SK-N-MC (cell line): ENCODE results near the gene TRAPPC11.

Source experiments
- EZH2 ChIP-seq: fragments of 200-600 bp; sonication (generic); IDR thresholded peaks from one replicate; pipeline ENCODE4 v1.6.1; 2017; ENCODE audit warnings: antibody characterized with exemption
- FOXP2 ChIP-seq: optimal IDR thresholded peaks from 2 replicates; pipeline ENCODE3; 2011; ENCODE audit warnings: mild to moderate bottlenecking, moderate library complexity; ENCODE audit not compliant: insufficient read depth; ENCODE audit errors: extremely low read length, control extremely low read depth
- POLR2AphosphoS5 ChIP-seq: IDR thresholded peaks from 2 replicates; pipeline ENCODE4 v1.6.1; 2012; ENCODE audit warnings: mild to moderate bottlenecking, low read depth, low read length, borderline replicate concordance

- TF ChIP-seq EZH2 (no peak), POLR2AphosphoS5 (no peak), FOXP2 (no peak)
These were observed 41.3 kb downstream of the TRAPPC11 start for GRCh38 chr4:183700407-183700806.
